GM06990 (cell line): ENCODE data around the gene EHD4.

ENCODE experiments used
- DNase-seq: peaks from one replicate; pipeline ENCODE4 v3.0.0-alpha.2; 2011; ENCODE audit not compliant: insufficient read length; ENCODE audit errors: extremely low read depth
- H3K27me3 ChIP-seq: replicated peaks from 2 replicates; pipeline ENCODE4 v1.6.0; 2011; ENCODE audit warnings: low read length; ENCODE audit not compliant: control insufficient read depth, insufficient read depth
- H3K36me3 ChIP-seq: 2 replicates; pipeline ENCODE4 v1.5.1; 2011; ENCODE audit warnings: low read length; ENCODE audit not compliant: control insufficient read depth, insufficient read depth
- H3K4me3 ChIP-seq: replicated peaks from 2 replicates; pipeline ENCODE4 v1.5.1; 2011; ENCODE audit warnings: low read depth, mild to moderate bottlenecking, control low read depth, low read length
- CTCF ChIP-seq: IDR thresholded peaks from 2 replicates; pipeline ENCODE4 v1.5.1; 2011; ENCODE audit warnings: low read length, control low read depth, mild to moderate bottlenecking, inconsistent platforms; ENCODE audit not compliant: insufficient read depth, poor library complexity, severe bottlenecking

EHD4 gene

GRCh38 chr15:41984622-41985021, 12.3 kb upstream of the EHD4 start:
- Histone ChIP-seq H3K36me3 (no peaks in the 10 kb centered on the region), H3K4me3 (no peak overlapping the region), H3K27me3 (no peaks in the 10 kb centered on the region)
- no peak for DNase-seq
- no peak for TF ChIP-seq CTCF

DNA sequence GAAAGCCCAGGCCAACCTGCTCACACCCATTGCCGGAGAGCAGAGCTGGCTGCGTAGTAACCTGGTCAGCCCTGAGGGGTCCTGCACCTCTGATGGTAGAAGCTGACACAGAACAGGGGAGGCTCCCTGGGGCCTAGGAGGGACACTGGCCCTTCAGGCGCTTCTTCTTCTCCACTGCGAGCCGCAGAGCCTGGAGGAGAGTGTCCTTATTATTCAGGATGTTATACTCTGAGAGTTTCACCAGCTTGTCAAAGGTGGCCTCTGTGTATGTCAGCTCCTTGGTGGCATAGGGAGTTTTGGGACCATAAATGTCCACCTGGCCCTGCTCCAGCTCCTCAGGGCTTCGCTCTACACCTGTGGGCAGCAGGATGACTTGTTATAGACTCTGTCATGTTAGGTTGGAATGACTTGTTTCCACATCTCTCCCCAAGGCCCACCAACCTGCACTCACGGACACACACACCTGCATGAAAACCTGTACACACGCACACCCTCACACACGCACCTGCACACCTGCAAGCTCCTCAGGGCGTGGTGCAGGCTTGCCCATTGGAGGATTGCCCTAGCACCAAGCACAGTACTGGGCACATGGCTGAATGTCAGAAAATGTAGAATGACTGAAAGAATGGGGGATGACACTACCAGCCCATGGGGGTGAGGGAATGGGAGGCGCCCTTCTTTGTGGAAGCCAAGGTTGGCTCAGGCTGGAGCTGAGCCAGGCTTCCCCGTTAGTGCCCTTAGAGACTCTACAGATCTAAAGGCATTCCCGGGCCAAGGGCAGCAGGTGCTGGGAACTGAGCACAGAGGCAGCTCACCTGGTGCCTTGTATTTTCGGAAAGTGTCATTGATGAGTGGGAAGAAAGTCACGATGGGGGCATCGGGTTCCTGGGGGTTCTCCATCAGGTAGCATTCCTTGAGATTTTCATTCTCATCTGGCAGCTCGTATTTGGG, 11.5 kb upstream of the EHD4 start:
- DNase-seq = no peak
- Histone ChIP-seq H3K4me3 (no peak overlapping the region), H3K27me3 (no peaks in the 10 kb centered on the region), H3K36me3 (no peaks in the 10 kb centered on the region)
- no peak for TF ChIP-seq CTCF

GRCh38 chr15:41983221-41983620, 10.9 kb upstream of the EHD4 start:
- Histone ChIP-seq H3K4me3 (no peak overlapping the region), H3K36me3 (no peaks in the 10 kb centered on the region), H3K27me3 (no peaks in the 10 kb centered on the region)
- no peak for DNase-seq
- TF ChIP-seq CTCF = no peak

- H3K27me3 ChIP-seq = no peaks in the 10 kb centered on the region
- TF ChIP-seq CTCF = no peak
- no peaks in the 10 kb centered on the region for H3K36me3 ChIP-seq
- H3K4me3 ChIP-seq = no peak overlapping the region
- no peak for DNase-seq
These were observed 10.0 kb upstream of the EHD4 start for GRCh38 chr15:41982133-41982930.

- Histone ChIP-seq H3K27me3 (no peaks in the 10 kb centered on the region), H3K36me3 (no peaks in the 10 kb centered on the region), H3K4me3 (no peak overlapping the region)
- DNase-seq = no peak
- no peak for TF ChIP-seq CTCF
These were observed 9.2 kb upstream of the EHD4 start for GRCh38 chr15:41981371-41982132.
